DND-41 (cell line): ENCODE data around the gene LMO7.

Source experiments
- ATAC-seq: fragments of 200-7000 bp; cut with Tn5 transposase; 3 replicates; pipeline ENCODE4 v1.9.1; 2021; ENCODE audit warnings: low read depth; ENCODE audit not compliant: insufficient read depth
- DNase-seq: peaks from one replicate; pipeline ENCODE4 v3.0.0-alpha.2; 2020
- H2AFZ ChIP-seq: 2 replicates; pipeline ENCODE4 v1.6.0; 2012; ENCODE audit warnings: low read depth, low read length
- H3K27ac ChIP-seq: 2 replicates; pipeline ENCODE4 v1.5.1; 2012; ENCODE audit warnings: low read length, inconsistent platforms
- H3K27me3 ChIP-seq: fragments of 200-600 bp; sonication (generic); 2 replicates; pipeline ENCODE4 v1.6.0; 2012; ENCODE audit warnings: low read length, mild to moderate bottlenecking, inconsistent platforms; ENCODE audit not compliant: insufficient read depth, poor library complexity
- H3K36me3 ChIP-seq: 2 replicates; pipeline ENCODE4 v1.5.1; 2012; ENCODE audit warnings: low read length, inconsistent platforms; ENCODE audit not compliant: insufficient read depth
- H3K4me1 ChIP-seq: 2 replicates; pipeline ENCODE4 v1.5.1; 2012; ENCODE audit warnings: mild to moderate bottlenecking, low read length; ENCODE audit not compliant: insufficient read depth
- H3K4me2 ChIP-seq: 2 replicates; pipeline ENCODE4 v1.6.0; 2012; ENCODE audit warnings: mild to moderate bottlenecking, moderate library complexity, low read length, inconsistent platforms; ENCODE audit not compliant: insufficient read depth
- H3K4me3 ChIP-seq, 2 experiments: fragments of 200-600 bp in 1 of 2; shearing (Covaris generic) in 1 of 2; 2 replicates each; pipeline ENCODE4 v1.5.1; 2012 to 2016; ENCODE audit warnings: inconsistent platforms in 2 of 2, low read length in 2 of 2, mild to moderate bottlenecking in 2 of 2, low read depth in 1 of 2, moderate library complexity in 1 of 2
- H3K79me2 ChIP-seq: 2 replicates; pipeline ENCODE4 v1.6.0; 2012; ENCODE audit warnings: low read length, inconsistent platforms; ENCODE audit not compliant: insufficient read depth
- H3K9ac ChIP-seq: 2 replicates; pipeline ENCODE4 v1.6.0; 2012; ENCODE audit warnings: low read depth, mild to moderate bottlenecking, inconsistent platforms, low read length, moderate library complexity
- H3K9me3 ChIP-seq: 2 replicates; pipeline ENCODE4 v1.5.1; 2012; ENCODE audit warnings: low read length, moderate library complexity, mild to moderate bottlenecking, inconsistent platforms; ENCODE audit not compliant: insufficient read depth, severe bottlenecking
- H4K20me1 ChIP-seq: 2 replicates; pipeline ENCODE4 v1.6.0; 2012; ENCODE audit warnings: low read length; ENCODE audit not compliant: insufficient read depth
- EZH2 ChIP-seq: IDR thresholded peaks from 3 replicates; pipeline ENCODE4 v1.6.1; 2012; ENCODE audit warnings: borderline replicate concordance, low read depth, mild to moderate bottlenecking, moderate library complexity, low read length, inconsistent platforms; ENCODE audit not compliant: severe bottlenecking
- TF ChIP-seq, protein P1 (sequence below): IDR thresholded peaks from 2 replicates; pipeline ENCODE4 v1.5.1; 2012; ENCODE audit warnings: borderline replicate concordance, low read length, moderate library complexity, mild to moderate bottlenecking; ENCODE audit not compliant: poor library complexity, severe bottlenecking; ENCODE audit errors: extremely low read depth

LMO7 gene

DNA sequence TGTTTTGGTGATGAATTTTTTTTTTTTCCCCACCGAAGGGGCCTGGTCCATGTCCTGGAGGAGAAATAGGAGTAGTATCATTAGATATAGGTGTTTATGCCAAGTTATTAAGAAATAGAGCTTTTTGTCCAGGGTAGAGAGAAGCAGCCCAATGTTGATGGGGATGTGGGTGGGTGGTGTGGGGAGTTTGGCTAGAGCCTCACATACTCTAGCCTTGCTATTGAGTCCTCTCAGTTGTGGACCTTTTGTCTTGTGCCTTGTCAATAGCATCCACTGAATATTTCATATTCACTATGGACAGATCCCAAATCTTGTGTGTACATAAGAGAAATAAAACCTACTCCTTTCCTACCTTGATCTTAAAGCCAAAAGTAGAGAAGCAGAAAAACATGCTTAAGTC lies 134.0 kb downstream of the LMO7 start:
- ATAC-seq = no peak
- H3K27ac ChIP-seq = no peak overlapping the region
- H3K79me2 ChIP-seq = no peaks in the 10 kb centered on the region

DNA sequence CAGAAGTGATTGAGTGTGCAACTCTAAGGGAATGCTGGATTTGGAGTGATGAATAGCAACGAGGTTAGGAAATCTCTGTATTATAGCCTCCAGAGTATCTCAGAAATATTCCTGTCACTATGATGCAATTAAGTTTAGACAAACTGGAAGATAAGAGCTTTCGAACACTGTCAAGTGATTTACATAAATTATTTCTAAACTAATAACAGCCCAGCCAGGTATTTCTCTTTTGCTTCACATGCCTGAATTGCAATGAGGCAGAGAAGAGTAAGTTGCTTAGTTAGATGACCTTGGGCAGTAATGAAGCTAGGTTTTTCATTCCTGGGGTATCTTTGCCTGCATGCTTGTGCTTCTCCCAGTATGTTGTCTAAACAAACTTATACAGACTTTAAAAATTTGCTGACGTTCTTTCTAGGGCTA lies 134.5 kb downstream of the LMO7 start:
- no peaks in the 10 kb centered on the region for H3K9me3 ChIP-seq
- no peaks in the 10 kb centered on the region for H3K36me3 ChIP-seq
- no peak overlapping the region for H3K4me3 ChIP-seq
- no peaks in the 10 kb centered on the region for H3K79me2 ChIP-seq
- TF ChIP-seq, protein P1, sequence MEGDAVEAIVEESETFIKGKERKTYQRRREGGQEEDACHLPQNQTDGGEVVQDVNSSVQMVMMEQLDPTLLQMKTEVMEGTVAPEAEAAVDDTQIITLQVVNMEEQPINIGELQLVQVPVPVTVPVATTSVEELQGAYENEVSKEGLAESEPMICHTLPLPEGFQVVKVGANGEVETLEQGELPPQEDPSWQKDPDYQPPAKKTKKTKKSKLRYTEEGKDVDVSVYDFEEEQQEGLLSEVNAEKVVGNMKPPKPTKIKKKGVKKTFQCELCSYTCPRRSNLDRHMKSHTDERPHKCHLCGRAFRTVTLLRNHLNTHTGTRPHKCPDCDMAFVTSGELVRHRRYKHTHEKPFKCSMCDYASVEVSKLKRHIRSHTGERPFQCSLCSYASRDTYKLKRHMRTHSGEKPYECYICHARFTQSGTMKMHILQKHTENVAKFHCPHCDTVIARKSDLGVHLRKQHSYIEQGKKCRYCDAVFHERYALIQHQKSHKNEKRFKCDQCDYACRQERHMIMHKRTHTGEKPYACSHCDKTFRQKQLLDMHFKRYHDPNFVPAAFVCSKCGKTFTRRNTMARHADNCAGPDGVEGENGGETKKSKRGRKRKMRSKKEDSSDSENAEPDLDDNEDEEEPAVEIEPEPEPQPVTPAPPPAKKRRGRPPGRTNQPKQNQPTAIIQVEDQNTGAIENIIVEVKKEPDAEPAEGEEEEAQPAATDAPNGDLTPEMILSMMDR = no peak
- TF ChIP-seq EZH2 = no peak
- ATAC-seq (no peak), DNase-seq (no peak)
- no peak overlapping the region for H2AFZ ChIP-seq
- no peaks in the 10 kb centered on the region for H4K20me1 ChIP-seq
- no peak overlapping the region for H3K4me2 ChIP-seq
- no peaks in the 10 kb centered on the region for H3K4me1 ChIP-seq
- no peak overlapping the region for H3K9ac ChIP-seq
- no peaks in the 10 kb centered on the region for H3K27me3 ChIP-seq
- H3K27ac ChIP-seq = no peak overlapping the region

More for the DNA sequence above, 134.0 kb downstream of the LMO7 start:
- Histone ChIP-seq H2AFZ (no peak overlapping the region), H3K4me2 (no peak overlapping the region), H3K4me3 (no peak overlapping the region), H3K27me3 (no peaks in the 10 kb centered on the region), H4K20me1 (no peaks in the 10 kb centered on the region), H3K36me3 (no peaks in the 10 kb centered on the region), H3K9me3 (no peaks in the 10 kb centered on the region), H3K9ac (no peak overlapping the region), H3K4me1 (no peaks in the 10 kb centered on the region)
- DNase-seq = no peak
- no peak for TF ChIP-seq EZH2
- TF ChIP-seq, protein P1 = no peak

DNA sequence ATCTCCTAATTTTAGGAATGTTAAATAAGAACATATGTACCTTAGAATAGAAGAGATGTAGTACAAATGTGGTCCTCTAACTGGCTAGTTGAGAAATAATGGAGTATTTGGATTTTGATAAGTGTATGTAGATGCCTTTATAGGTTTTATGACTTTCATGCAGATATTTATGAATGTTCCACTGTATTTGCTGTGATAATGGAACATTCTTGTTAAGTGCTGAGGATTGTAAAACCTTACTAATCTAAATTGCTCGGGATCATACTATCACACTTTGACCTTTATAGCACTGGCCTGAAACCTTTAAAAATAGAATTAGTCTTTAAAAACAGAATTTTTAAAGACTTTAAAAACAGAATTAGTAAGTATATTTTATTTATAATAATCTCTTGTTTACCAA lies 135.1 kb downstream of the LMO7 start:
- TF ChIP-seq, protein P1 = no peak
- no peak for TF ChIP-seq EZH2
- Histone ChIP-seq H3K4me1 (no peaks in the 10 kb centered on the region), H3K27ac (no peak overlapping the region), H3K36me3 (no peaks in the 10 kb centered on the region), H4K20me1 (no peaks in the 10 kb centered on the region), H3K9ac (no peak overlapping the region), H2AFZ (no peak overlapping the region), H3K27me3 (no peaks in the 10 kb centered on the region), H3K9me3 (no peaks in the 10 kb centered on the region), H3K79me2 (no peaks in the 10 kb centered on the region), H3K4me3 (no peak overlapping the region), H3K4me2 (no peak overlapping the region)
- DNase-seq (no peak), ATAC-seq (no peak)

- Histone ChIP-seq H3K27ac (no peak overlapping the region), H3K4me3 (no peak overlapping the region), H3K36me3 (no peaks in the 10 kb centered on the region), H3K27me3 (no peaks in the 10 kb centered on the region), H3K79me2 (no peaks in the 10 kb centered on the region), H3K9ac (no peak overlapping the region), H3K9me3 (no peaks in the 10 kb centered on the region), H4K20me1 (no peaks in the 10 kb centered on the region), H2AFZ (no peak overlapping the region), H3K4me2 (no peak overlapping the region), H3K4me1 (no peaks in the 10 kb centered on the region)
- no peak for TF ChIP-seq EZH2
- TF ChIP-seq, protein P1 = no peak
- ATAC-seq (no peak), DNase-seq (no peak)
Measured at GRCh38 chr13:75771818-75772217, 135.7 kb downstream of the LMO7 start.
